OCI-LY1 (cell line): ENCODE measurements around the gene AMT.

Experiments
- H2AFZ ChIP-seq: fragments of 200-600 bp; sonication (generic), shearing (Covaris generic); 2 replicates; pipeline ENCODE4 v1.6.0; 2014; ENCODE audit warnings: antibody characterized with exemption, mild to moderate bottlenecking, low read length
- H3F3A ChIP-seq: fragments of 200-600 bp; sonication (generic), shearing (Covaris generic); 2 replicates; pipeline ENCODE4 v1.6.0; 2014; ENCODE audit warnings: mild to moderate bottlenecking, antibody characterized with exemption, low read length, moderate library complexity; ENCODE audit not compliant: insufficient read depth
- H3K27ac ChIP-seq: fragments of 200-600 bp; sonication (generic); 2 replicates; pipeline ENCODE4 v1.5.1; 2014; ENCODE audit warnings: low read length, mixed run types, mild to moderate bottlenecking, low read depth; ENCODE audit not compliant: poor library complexity, severe bottlenecking
- H3K27me3 ChIP-seq: fragments of 200-600 bp; sonication (generic); 2 replicates; pipeline ENCODE4 v1.6.0; 2014; ENCODE audit warnings: antibody characterized with exemption, mild to moderate bottlenecking, low read length, moderate library complexity; ENCODE audit not compliant: insufficient read depth
- H3K36me3 ChIP-seq: fragments of 200-600 bp; sonication (generic); 2 replicates; pipeline ENCODE4 v1.6.1; 2014; ENCODE audit warnings: mild to moderate bottlenecking, antibody characterized with exemption, low read length, moderate library complexity, mixed read lengths; ENCODE audit not compliant: insufficient read depth
- H3K4me1 ChIP-seq: fragments of 200-600 bp; sonication (generic); 2 replicates; pipeline ENCODE4 v1.5.1; 2014; ENCODE audit warnings: mild to moderate bottlenecking, low read length, moderate library complexity; ENCODE audit not compliant: insufficient read depth, severe bottlenecking
- H3K4me2 ChIP-seq: fragments of 200-600 bp; sonication (generic), shearing (Covaris generic); 2 replicates; pipeline ENCODE4 v1.6.1; 2014; ENCODE audit warnings: low read length
- H3K4me3 ChIP-seq: fragments of 200-600 bp; sonication (generic); 2 replicates; pipeline ENCODE4 v1.5.1; 2014; ENCODE audit warnings: low read length, low read depth, mild to moderate bottlenecking, mixed read lengths; ENCODE audit not compliant: poor library complexity, severe bottlenecking
- H3K79me2 ChIP-seq: fragments of 200-600 bp; shearing (Covaris generic); 2 replicates; pipeline ENCODE4 v1.6.1; 2016; ENCODE audit warnings: mixed run types, low read length, mixed read lengths; ENCODE audit not compliant: insufficient read depth
- H3K9ac ChIP-seq: fragments of 200-600 bp; sonication (generic), shearing (Covaris generic); 2 replicates; pipeline ENCODE4 v1.6.1; 2014; ENCODE audit warnings: mild to moderate bottlenecking, low read length, mixed read lengths
- H3K9me2 ChIP-seq: fragments of 200-600 bp; sonication (generic), shearing (Covaris generic); 2 replicates; pipeline ENCODE4 v1.6.1; 2014; ENCODE audit warnings: low read depth, mild to moderate bottlenecking, low read length, mixed read lengths
- H3K9me3 ChIP-seq: fragments of 200-600 bp; shearing (Covaris generic); 2 replicates; pipeline ENCODE4 v1.6.1; 2014; ENCODE audit warnings: low read length, mixed read lengths
- H4K20me1 ChIP-seq: fragments of 200-600 bp; sonication (generic), shearing (Covaris generic); 2 replicates; pipeline ENCODE4 v1.6.0; 2016; ENCODE audit warnings: mild to moderate bottlenecking, low read length; ENCODE audit not compliant: insufficient read depth
- CTCF ChIP-seq: fragments of 200-600 bp; sonication (generic), shearing (Covaris generic); IDR thresholded peaks from 2 replicates; pipeline ENCODE4 v1.5.1; 2017; ENCODE audit warnings: mild to moderate bottlenecking, antibody characterized with exemption, low read length, moderate library complexity, mixed read lengths
- EZH2 ChIP-seq: fragments of 200-600 bp; sonication (generic), shearing (Covaris generic); IDR thresholded peaks from 2 replicates; pipeline ENCODE4 v1.8.0; 2017; ENCODE audit warnings: borderline replicate concordance, mixed run types, mild to moderate bottlenecking, antibody characterized with exemption, low read length, moderate library complexity, mixed read lengths

Gene AMT

DNA sequence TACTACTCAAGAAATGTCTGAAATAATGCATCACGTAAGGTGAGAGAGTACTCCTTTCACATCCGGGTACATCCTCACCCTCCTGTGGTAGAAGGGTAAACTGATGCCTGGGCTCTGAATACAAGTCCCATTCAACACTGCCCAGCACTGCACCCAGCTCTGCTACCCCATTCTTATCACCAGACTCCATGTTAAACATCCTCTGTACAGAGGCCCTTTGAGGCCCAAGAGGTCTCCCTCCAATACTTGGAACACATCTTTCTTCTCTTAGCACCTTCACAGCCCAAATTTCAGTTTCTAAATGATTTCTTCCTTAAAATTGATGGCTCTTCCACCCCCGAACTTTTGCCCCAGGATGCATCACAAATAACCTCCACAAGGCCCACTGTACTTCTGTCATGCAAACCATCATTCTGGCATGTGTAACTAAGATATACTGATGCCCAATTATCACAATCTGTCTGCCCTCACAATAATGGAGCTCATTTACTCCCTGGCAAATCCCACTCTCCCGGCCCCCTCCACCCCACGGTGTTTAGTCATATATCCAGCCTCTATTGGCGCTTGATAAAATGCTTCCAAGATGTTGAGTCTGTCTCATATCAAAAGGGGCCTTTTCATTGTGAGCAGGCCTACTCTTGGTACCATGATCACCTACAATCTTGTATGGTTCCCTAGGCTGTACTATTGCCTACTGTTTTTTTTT, 51.5 kb downstream of the AMT start:
- TF ChIP-seq EZH2 (no peak), CTCF (no peak)

More for the DNA sequence above, 51.5 kb downstream of the AMT start:
- no peak overlapping the region for H2AFZ ChIP-seq
- no peak overlapping the region for H3K9ac ChIP-seq
- H3K4me3 ChIP-seq: no peak overlapping the region
- no peaks in the 10 kb centered on the region for H3K4me1 ChIP-seq
- H3K27me3 ChIP-seq: no peaks in the 10 kb centered on the region
- no peaks in the 10 kb centered on the region for H4K20me1 ChIP-seq
- H3K79me2 ChIP-seq: peaks cover 29% of the 10 kb centered on the region
- no peak overlapping the region for H3K4me2 ChIP-seq
- no peak overlapping the region for H3K27ac ChIP-seq
- H3K9me3 ChIP-seq: no peaks in the 10 kb centered on the region
- peaks cover 95% of the 10 kb centered on the region for H3K36me3 ChIP-seq
- H3F3A ChIP-seq: no peaks in the 10 kb centered on the region
- H3K9me2 ChIP-seq: no peaks in the 10 kb centered on the region
